ENCODE data around the gene CABP2. TPM values are rescaled to one million over a fixed set of nuclear protein-coding genes. Genes with fewer than 3 reads are reported as not detected.
"Not testable (repeated sequence)": the region's sequence is repeated elsewhere in the genome, so short reads cannot be mapped to it uniquely, and the experiment has no call there.

Gene CABP2
- total RNA-seq, 2 experiments from 2014 or later, result not detected

DNA sequence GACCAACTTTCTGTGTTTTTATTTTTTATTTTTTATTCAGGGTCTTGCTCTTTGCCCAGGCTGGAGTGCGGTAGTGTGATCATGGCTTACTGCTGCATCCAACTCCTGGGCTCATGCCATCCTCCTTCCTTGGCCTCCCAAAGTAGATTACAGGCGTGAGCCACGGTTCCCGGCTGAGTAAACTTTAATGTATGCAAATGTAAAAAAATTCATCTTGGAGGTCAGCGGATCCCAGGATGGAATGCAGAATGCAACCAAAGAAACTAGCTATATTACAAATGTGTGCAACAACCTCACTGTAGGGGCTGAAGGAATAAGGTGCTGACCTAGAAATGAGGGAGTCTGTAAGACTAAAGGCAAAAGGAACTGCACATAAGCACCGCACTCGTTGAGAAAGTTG lies 9.1 kb downstream of the CABP2 start:
- ChIA-PET POLR2A (no interaction called here), CTCF (no interaction called here)

DNA sequence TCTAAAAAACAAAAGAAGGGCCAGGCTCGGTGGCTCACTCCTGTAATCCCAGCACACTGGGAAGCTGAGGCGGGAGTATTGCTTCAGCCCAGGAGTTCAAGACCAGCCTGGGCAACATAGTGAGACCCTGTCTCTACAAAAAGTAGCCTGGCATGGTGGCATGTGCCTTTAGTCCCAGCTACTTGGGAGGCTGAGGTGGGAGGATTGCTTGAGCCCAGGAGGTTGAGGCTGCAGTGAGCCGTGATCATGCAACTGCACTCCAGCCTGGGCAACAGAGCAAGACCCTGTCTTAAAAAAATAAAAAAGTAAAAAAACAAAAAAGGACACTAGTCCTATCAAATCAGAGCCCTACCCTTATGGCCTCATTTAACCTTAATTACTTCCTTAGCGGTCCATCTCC lies 11.7 kb downstream of the CABP2 start:
- POLR2A ChIA-PET, result interaction anchor here (0.9 kb wide), 1 partner anchor 137 kb away, joined by 3 read pairs; no protein-coding TSS in a partner anchor
- CTCF ChIA-PET, result not testable (repeated sequence)

DNA sequence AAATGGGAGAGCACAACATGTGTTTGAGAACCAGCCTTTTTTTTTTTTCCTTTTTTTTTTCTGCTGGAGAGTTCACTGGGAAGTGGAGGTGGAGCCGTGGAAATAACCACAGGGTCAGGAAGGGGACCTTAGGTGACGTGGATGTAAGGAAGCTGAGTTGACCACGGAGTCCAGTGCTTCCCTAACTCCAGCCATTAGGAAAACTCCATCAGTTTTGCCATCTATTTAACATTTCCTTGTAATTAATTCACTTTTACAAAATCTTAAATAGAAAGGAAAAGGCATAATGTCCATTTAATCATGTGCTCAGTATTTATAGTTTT lies 13.3 kb downstream of the CABP2 start:
- POLR2A ChIA-PET, result no interaction called here
- CTCF ChIA-PET, result no interaction called here

DNA sequence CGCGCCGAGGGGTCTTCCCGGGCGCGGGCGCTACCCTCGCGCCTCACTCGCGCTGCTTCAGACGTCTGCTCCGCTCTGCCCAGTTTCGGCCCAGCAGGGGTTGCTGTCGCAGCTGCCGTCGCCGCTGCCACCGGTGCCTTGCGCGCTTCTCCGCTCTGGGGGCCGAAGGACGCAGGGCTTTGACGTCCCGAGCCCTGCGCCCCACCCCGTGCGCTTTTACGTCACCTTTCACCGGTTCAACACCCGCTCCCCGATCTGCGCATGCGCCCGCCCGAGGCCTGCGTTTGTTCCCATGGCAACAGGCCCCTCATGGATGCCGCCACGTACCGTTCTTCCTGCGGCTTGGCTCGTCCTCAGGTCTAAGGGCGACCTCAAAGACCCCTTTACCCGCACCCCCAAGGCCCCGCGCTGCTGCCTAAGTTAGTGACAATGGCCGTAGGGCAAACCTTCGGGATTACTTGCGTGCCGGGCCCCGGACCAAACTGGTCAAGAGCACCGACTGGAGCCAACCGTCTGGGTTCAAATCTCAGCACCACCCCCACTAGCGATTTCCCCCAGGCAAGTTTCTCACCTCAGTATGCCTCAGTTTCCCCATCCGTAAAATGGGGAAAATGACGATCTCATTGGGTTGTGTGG lies 14.6 kb downstream of the CABP2 start:
- POLR2A ChIA-PET, result no interaction called here
- CTCF ChIA-PET, result interaction anchor here (1.0 kb wide), 1 partner anchor 26 kb away, joined by 4 read pairs; the partner anchor contains the start of gene AIP

DNA sequence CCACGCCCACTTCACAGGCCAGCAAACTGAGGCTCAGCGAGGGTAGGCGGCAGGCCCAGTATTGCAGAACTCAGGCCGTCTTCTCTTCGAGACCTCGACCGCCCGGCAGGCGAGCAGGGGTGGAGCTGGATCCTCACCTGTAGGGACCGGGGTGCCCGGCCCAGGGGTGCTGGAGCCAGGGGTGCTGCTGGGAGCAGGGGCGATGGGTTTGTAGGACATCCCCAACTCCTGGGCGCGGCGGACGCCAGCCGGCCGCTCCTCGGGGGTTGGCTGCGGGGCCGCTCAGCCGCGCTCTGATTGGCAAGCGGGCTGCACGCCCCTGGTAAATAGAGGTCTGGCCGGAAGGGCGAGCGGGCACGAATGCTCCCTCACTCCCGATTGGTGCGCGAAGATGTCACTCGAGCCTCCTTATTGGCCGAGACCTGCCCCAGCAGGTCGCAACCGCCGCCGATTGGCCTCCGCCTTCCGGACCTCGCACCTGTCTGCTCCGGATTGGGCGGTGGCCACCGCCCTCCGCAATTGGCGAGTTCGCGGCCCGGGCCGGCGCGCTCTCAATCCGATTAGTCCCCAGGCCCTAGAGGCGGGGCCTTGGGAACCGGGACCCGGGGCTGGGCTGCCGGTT lies 15.3 kb downstream of the CABP2 start, which contains the start of gene CDK2AP2:
Gene CDK2AP2, minus strand, starts transcription at position 299 of the 622 bp plus-strand sequence. Its CDS starts 80 bp downstream, at position 219.
- CTCF ChIA-PET, result interaction anchor here (1.0 to 1.2 kb wide), 2 partner anchors 25 to 104 kb away, joined by 3 to 4 read pairs; partner anchors contain the start of genes AIP and TBC1D10C

DNA sequence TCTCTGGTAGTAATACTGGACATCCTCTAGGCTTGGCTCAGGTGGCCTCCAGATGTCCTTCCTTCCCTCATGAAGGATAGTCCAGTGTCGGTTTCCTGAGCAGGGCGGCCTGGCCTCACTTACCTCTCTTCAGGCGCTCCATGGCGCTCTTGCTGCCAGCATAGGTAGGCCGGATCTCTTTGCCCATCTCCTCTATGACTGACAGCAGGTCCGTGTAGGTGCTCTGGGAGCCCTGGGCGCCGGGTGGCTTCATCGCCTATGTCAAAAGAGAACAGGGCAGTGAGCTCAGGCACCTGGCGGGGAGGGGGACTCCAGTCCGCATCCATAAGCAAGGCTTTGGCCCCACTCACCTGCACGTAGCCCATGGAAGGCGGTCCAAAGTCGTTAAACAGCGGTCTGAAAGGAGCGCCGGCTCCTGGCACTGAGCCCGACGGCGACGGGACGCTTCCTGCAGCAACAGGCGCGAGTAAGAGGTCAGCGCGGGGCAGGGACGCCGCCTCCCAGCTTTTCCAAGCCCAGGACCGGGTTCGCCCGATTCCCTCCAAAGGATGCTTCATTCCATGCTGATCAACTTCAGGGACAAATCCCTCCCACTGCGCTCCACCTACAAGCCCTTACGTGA lies 15.9 kb downstream of the CABP2 start:
- CTCF ChIA-PET, result interaction anchor here (1.0 to 1.2 kb wide), 2 partner anchors 25 to 103 kb away, joined by 3 to 4 read pairs; partner anchors contain the start of genes AIP and TBC1D10C
- POLR2A ChIA-PET, result interaction anchor here (0.6 to 0.9 kb wide), 2 partner anchors 70 to 105 kb away, joined by 3 read pairs; partner anchors contain the start of gene PTPRCAP

More for the DNA sequence above, 15.3 kb downstream of the CABP2 start, which contains the start of gene CDK2AP2:
- POLR2A ChIA-PET, result interaction anchor here (0.6 to 0.9 kb wide), 2 partner anchors 71 to 105 kb away, joined by 3 read pairs; partner anchors contain the start of gene PTPRCAP

DNA sequence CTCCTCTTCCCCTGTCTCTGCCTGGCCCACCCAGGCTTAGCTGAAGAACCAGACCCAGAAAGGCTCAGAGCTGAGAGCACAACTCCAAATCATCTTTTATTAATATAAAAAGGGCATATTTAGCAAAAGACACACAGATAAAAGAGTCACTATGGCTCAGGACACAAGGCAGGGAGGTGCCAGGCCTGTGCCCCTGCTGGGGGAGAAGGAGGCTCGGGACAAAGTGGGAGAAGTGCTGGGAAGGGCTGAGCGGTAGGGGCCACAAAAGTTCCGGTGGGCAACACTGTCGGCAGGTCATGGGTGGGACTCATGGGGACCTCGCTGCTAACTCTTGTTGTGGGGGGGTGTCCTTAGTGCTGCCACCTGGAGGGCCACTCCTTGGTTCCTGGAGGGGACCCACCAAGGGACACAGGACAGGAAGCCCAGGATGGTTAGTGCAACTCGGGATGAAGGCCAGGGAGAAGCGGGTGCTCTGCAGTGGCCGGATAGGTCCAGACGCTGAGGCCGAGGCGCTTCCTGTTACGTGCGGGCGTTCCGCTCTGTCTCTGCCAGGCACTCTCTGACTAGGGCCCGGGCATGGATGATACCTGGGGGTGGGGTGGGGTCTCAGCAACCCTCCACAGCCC lies 16.7 kb downstream of the CABP2 start:
- CTCF ChIA-PET, result interaction anchor here (0.7 to 1.6 kb wide), 4 partner anchors 17 to 72 kb away, joined by 3 to 5 read pairs (median 4); partner anchors contain the start of gene PTPRCAP
- POLR2A ChIA-PET, result interaction anchor here (0.5 to 2.0 kb wide), 3 partner anchors 16 to 99 kb away, joined by 3 to 6 read pairs (median 6); no protein-coding TSS in a partner anchor

DNA sequence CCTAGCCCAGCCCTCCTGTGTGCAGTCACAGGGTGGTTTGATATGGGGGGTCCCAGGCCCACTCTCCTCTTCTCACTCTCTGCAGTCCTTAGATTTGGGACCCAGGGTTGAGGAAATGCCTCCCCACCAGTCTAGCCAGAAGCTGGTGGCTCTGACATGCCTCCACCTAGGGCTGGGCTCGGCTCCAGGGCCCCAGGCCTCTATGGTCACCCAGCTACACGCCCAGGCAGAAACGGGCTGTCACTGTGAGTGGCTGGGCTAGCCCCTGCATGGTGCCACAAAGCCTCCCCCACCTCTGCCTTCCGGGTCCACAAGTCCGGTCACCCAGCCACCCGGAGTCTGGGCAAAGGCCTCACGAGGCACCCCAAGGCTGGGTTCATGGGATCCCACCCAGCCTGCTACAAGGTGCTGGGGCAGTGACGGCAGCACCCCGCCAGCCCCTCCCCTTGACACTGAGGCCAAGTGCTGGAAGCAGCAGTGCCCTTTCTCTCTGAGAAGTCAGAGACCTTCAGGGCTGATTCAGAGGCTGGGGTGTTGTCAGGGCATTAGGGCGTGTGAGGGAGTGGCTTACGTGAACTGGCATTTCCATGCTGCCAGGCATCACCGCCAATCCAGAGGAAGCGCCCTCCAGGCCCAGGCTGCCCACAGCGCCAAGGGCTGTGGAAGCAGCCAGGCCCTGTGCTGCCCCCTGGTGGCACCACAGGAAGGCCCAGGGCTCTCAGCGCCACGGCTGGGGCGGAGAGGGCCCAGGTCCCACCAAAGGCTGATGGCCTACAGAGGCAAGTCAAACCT lies 17.4 kb downstream of the CABP2 start:
- ChIA-PET CTCF (interaction anchor here (0.7 to 1.7 kb wide), 8 partner anchors 17 to 105 kb away, joined by 3 to 10 read pairs (median 4); partner anchors contain the start of genes PPP1CA and PTPRCAP), POLR2A (interaction anchor here (1.0 to 2.0 kb wide), 4 partner anchors 15 to 104 kb away, joined by 3 to 6 read pairs (median 3); partner anchors contain the start of gene PPP1CA)

DNA sequence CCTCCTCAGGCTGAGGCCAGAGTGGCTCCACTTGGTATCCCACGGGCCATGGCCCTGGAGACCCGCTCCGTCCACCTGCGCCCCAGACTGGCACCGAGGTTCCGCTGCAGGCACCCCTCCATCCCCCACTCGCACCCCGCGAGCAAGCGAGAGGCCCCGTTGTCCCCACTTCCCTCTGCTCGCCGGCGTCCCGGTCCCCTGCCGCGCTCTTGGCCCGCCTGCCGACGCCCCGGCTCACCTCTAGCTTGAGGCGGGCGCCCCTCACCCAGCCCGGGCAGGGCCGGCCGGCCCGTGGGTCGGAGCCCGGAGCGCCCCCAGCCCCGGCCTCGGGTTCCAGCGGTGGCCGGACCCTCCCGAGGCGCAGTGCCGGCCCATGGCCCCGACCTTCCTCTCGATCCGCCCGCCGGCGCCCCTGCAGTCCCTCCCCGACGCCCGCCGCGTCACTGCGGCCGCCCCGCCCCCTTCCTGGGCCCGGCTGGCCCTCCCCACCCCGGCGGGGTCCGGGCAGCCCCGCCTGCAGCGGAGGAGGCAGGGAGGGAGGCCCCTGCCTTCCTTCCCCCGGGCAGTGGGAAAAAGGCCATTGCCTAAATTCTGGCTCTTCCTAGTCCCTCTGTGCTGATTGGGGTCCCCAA lies 18.2 kb downstream of the CABP2 start, which contains the start of gene PITPNM1:
Gene PITPNM1, minus strand, starts transcription at position 414 of the 632 bp plus-strand sequence. CDS start 1,183 bp downstream, outside the sequence.
- CTCF ChIA-PET, result interaction anchor here (0.7 to 1.7 kb wide), 7 partner anchors 16 to 104 kb away, joined by 3 to 10 read pairs (median 4); partner anchors contain the start of genes PPP1CA and PTPRCAP
- POLR2A ChIA-PET, result interaction anchor here (1.1 to 2.0 kb wide), 3 partner anchors 14 to 104 kb away, joined by 3 to 6 read pairs (median 3); partner anchors contain the start of gene PPP1CA

DNA sequence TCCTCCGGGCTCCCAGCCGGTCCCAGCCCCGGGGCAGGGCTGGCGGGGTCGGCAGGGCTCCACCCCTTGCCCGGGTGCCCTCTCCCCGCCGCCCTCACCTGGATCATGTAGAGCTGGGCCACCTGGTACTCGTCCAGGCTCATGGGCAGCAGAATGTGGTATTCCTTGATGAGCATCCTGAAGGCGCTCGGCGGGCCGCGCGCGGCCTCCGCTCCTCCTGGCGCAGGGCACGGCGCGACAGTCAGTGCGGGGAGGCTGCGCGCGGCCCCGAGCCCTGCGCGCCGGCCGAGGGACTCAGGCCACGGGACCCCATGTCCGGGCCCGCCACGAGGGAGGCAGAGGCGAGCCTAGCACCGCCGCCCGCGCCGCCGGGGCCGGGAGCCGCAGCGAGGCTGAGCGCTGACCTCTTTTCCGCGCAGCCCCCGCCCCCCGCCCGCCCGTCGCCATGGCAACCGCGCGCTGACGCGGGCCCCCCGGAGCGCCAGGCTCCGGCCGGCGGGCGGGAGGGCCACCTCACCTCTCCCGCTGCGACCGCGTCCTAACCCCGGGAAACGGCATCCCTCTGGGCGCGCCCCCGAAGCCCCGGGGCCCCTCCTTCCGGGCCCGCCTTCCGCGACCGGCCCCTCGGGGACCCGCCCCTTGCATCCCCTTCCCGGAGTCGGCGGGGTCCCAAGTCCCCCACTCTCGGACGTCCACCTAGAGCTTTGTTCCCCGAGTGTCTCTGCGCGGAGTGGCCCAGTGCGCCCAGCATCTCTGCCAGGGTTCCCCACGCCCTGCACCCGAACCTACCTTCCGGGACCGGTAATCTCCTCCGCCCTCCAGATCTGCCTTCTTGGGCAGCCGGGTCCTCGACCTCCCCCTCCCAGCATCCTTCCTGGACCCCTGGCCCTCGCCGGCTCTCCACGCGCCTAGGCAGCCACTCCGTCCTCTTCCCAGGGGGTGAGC lies 19.0 kb downstream of the CABP2 start:
- ChIA-PET POLR2A (interaction anchor here (1.3 to 2.0 kb wide), 2 partner anchors 14 to 103 kb away, joined by 3 to 6 read pairs; partner anchors contain the start of gene PPP1CA), CTCF (interaction anchor here (1.7 kb wide), 1 partner anchor 39 kb away, joined by 5 read pairs; no protein-coding TSS in a partner anchor)

DNA sequence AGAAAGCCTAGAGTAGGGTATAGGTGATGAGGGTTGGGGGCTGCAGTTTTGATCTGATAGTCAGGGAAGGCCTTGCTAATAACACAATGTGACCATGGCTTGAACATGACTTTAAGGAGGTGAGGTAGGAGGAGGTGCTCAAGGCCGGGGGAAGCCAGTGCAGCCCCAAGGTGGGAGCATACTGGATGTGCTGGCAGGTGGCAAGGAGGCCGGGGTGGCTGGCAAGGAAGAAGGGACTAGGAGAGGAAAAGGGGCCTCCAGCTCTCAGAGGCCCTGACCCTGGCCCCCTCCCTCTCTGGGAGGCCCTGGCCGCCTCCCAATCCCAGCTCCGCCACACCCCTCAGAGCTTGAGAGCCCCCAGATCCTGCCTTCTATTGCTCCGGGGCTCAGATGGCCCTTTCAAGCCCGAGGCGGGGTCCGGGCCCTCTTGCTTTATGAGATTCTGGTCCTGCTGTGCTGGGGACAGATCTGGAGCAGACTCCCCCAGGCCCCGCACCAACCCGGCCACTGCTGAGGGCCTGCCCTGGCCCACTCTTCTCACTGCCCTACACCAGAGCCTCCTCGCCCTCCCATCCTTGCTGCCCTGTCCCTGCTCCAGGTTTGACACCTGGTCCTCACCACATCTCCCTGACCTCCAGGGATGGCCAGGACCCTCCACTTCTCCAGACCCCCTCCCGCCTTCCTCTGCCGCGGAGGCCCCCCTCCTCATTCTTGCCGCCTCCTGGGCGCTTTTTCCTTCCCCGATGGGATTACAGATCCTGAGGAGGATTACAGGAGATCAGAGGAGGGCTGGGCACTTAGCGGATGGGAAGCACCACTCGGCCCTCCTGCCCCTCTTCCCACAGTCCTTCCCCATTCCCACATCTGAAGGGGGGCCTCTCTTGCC lies 19.9 kb downstream of the CABP2 start:
- ChIA-PET CTCF (interaction anchor here (0.6 kb wide), 1 partner anchor 159 kb away, joined by 3 read pairs; no protein-coding TSS in a partner anchor), POLR2A (interaction anchor here (1.1 kb wide), 1 partner anchor 19 kb away, joined by 3 read pairs; no protein-coding TSS in a partner anchor)

DNA sequence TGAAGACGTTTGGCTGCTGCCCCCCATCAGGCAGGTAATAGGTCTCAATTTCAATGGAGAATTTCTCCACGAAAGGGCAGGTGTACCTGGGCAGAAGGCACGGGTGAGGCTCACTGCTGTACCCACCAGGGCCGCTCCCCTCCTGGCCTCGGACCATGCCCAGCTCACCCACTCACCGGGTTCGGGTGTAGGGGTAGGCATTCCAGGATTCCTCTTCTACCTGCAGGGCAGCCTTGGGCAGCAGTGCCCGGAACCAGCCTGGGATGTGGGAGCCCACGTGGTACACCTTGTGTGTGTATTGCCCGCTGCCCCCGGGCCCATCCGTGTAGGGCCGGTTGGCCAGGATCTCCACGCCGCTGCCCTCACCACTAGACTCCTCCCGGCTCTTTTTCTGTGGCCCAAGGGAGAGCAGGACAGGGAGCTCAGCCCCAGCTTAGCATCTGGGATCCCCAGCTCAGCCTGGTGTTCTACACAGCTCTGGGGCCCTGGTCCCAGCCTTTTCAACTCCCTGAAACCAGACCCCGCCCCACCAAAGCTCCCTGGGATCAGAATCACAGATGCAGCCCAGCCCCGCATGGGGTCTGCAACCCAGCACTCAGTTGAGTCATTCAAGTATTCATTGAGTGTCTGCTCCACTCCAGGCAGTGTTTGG lies 20.8 kb downstream of the CABP2 start:
- CTCF ChIA-PET, result interaction anchor here (0.8 kb wide), 1 partner anchor 15 kb away, joined by 3 read pairs; no protein-coding TSS in a partner anchor
- POLR2A ChIA-PET, result interaction anchor here (1.1 kb wide), 1 partner anchor 18 kb away, joined by 3 read pairs; no protein-coding TSS in a partner anchor

DNA sequence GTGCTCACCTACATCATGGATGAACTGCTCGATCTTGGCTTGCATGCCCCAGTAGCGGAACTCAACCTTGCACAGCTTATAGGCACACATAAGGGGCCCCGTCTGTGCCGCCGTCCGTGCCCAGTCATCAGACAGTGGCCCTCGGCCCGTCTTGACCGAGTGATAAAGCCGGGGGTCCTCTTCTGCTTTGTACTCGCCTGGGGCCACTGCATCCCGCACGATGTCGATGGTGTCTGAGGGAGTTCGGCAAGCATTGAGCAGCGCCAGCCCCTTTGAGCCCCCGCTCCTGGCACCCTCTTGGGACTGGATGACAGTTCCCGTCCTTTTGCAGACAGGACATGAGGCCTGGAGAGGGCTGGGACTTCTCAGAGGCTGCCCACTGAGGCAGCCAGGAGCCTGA lies 21.4 kb downstream of the CABP2 start:
- CTCF ChIA-PET, result interaction anchor here (0.6 to 1.5 kb wide), 3 partner anchors 14 to 145 kb away, joined by 3 to 4 read pairs (median 3); partner anchors contain the start of gene PTPRCAP
- POLR2A ChIA-PET, result no interaction called here

DNA sequence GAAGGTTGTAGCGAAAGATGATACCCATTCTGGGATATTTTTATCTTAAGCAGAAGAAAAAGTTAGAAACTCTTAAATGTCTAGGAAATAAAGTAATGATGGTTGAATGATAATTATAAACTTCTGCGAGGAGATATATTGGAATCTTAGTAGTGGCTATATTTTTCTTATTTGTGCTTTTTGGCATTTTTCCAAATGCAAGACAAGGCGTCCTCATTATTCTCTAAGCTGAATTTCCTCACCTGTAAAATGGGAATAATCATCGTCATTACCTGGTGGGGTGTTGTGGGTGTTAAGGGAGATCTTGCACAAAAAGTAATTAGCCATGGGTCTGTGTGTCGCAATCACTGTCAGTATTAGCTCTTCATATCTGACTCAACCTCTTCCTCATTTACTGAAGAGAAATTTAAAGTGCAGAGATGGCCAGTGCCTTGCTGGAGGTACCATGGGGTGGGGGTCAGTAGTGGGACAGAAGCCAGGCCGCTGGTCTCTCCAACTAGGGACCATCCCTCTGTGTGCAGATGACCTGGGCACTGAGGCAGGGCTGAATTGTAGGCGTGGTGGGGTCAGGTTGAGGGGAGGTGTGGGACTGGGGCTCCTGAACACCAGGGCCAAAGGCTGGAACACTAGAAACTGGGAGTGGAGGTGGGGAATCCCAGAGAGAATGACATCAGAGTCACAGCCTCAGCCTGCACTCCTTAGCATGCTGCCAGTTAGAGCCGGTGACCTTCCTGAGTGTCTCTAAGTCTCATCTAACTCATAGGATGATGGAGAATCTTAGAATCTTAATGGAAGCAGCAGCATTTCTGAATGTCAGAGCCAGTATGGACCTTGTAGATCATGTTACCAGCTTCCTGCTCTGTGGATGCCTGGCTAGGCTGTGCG lies 22.2 kb downstream of the CABP2 start:
- CTCF ChIA-PET, result interaction anchor here (0.6 to 1.6 kb wide), 3 partner anchors 14 to 144 kb away, joined by 3 to 5 read pairs (median 4); partner anchors contain the start of gene PTPRCAP
- POLR2A ChIA-PET, result no interaction called here
